ENCODE data around the gene ANGPTL2. TPM values are rescaled to one million over a fixed set of nuclear protein-coding genes. Genes with fewer than 3 reads are reported as not detected.

Gene ANGPTL2
- total and polyA plus RNA-seq, 9 of the 15 experiments (the other 6 are each of a cell fraction or from before 2014, with no cell fraction given) = not detected

- Histone ChIP-seq H3K4me1 (replicated peaks in 1 of 2; ENCODE audit: control insufficient read depth in 2 of 2, insufficient read depth in 2 of 2, low read length in 2 of 2) (peaks cover 0 to 2% of the 10 kb centered on the region in 2 experiments; a peak in 1 of 5 replicates), H3K36me3 (ENCODE audit: control insufficient read depth, insufficient read depth, low read length) (no peaks in the 10 kb centered on the region), H3K9me1 (ENCODE audit: control insufficient read depth, insufficient read depth, low read length) (no peaks in the 10 kb centered on the region), H3K9me3 (replicated peaks; ENCODE audit: control insufficient read depth, insufficient read depth, low read depth, low read length) (no peaks in the 10 kb centered on the region), H3K4me2 (ENCODE audit: insufficient read depth, low read length) (no peak overlapping the region), H2AFZ (ENCODE audit: low read depth, low read length) (peak overlapping the region; percentile 84), H3K27ac (ENCODE audit: extremely low read depth, low read depth, low read length) (no peak overlapping the region), H3K79me2 (ENCODE audit: control insufficient read depth, insufficient read depth, low read length) (no peaks in the 10 kb centered on the region), H4K20me1 (replicated peaks; ENCODE audit: control insufficient read depth, insufficient read depth, low read length) (no peaks in the 10 kb centered on the region), H3K4me3 (no peak overlapping the region), H3K27me3 (ENCODE audit: control insufficient read depth in 2 of 2, insufficient read depth in 2 of 2, low read length in 2 of 2) (peaks cover 4 to 9% of the 10 kb centered on the region in 2 experiments; a peak in 3 of 5 replicates), H3K9ac (ENCODE audit: insufficient read depth in 1 of 2, low read depth in 2 of 2, low read length in 2 of 2) (no peak overlapping the region)
- intact Hi-C loops (cut with micrococcal nuclease) = no loop called here
- WGBS (ENCODE audit: insufficient coverage, low coverage, missing lambda C conversion rate) = 32% methylated on average over 5 of the region's 5 CpGs
- CTCF ChIA-PET (ENCODE audit: low intra/inter-chr PET ratio) = no interaction called here
- in situ Hi-C loops (cut with MboI) = no loop called here
- FAIRE-seq = peak; percentile 66
- DNase-seq (ENCODE audit: extremely low read depth in 1 of 4, low spot score in 3 of 4) = peak in 2 of 4 experiments; percentile 27 to 37
- POLR2A ChIA-PET = interaction anchor here (0.6 to 1.6 kb wide), 4 partner anchors 9 to 30 kb away, joined by 3 to 7 read pairs (median 3); no protein-coding TSS in a partner anchor
- no TSS peak for BruUV-seq (replicated peaks)
- peak; percentile 82 for ATAC-seq
- no peak for TF ChIP-seq ZNF3 (CRISPR knock-in tag; IDR thresholded peaks at IDR 0.05)
- TF ChIP-seq TCF15 (CRISPR knock-in tag; IDR thresholded peaks at IDR 0.05) = no peak
- no peak for TF ChIP-seq ZBTB17 (CRISPR knock-in tag; IDR thresholded peaks at IDR 0.05)
- no peak for TF ChIP-seq POLR3A (IDR thresholded peaks at IDR 0.05; ENCODE audit: borderline replicate concordance, extremely low read depth, insufficient read depth, insufficient read length)
- no peak for TF ChIP-seq CREB1 (IDR thresholded peaks at IDR 0.05)
- peak; percentile 68 for TF ChIP-seq CREB1 (CRISPR knock-in tag; IDR thresholded peaks at IDR 0.05)
- TF ChIP-seq TCF3 (CRISPR knock-in tag; IDR thresholded peaks at IDR 0.05) = no peak
- no peak for TF ChIP-seq CREB5 (CRISPR knock-in tag; IDR thresholded peaks at IDR 0.05)
- TF ChIP-seq, protein P1, sequence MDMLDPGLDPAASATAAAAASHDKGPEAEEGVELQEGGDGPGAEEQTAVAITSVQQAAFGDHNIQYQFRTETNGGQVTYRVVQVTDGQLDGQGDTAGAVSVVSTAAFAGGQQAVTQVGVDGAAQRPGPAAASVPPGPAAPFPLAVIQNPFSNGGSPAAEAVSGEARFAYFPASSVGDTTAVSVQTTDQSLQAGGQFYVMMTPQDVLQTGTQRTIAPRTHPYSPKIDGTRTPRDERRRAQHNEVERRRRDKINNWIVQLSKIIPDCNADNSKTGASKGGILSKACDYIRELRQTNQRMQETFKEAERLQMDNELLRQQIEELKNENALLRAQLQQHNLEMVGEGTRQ (CRISPR knock-in tag; IDR thresholded peaks at IDR 0.05) = peak; percentile 77
- TF ChIP-seq MLX (CRISPR knock-in tag; conservative IDR thresholded peaks at IDR 0.05) = no peak
- TF ChIP-seq RNF2 (IDR thresholded peaks at IDR 0.05) = no peak
- TF ChIP-seq KAT8 (IDR thresholded peaks at IDR 0.05; ENCODE audit: low read depth) = no peak
- TF ChIP-seq CTBP1 (IDR thresholded peaks at IDR 0.05; ENCODE audit: borderline replicate concordance) = no peak
- no peak for TF ChIP-seq TAF1 (IDR thresholded peaks at IDR 0.05; ENCODE audit: control insufficient read depth, extremely low read depth, insufficient read depth, low read length, severe bottlenecking)
These were observed 36.9 kb upstream of the ANGPTL2 start for GRCh38 chr9:127159325-127159801.

Data from K562 (cell line).